ENCODE results near the gene KCNMA1. TPM values are rescaled to one million over a fixed set of nuclear protein-coding genes. Genes with fewer than 3 reads are reported as not detected.

Gene KCNMA1
- polyA plus RNA-seq, 1 of the 3 experiments (the other 2 are of a cell fraction): 107 TPM

- TF ChIP-seq SIN3A (IDR thresholded peaks at IDR 0.05; ENCODE audit: borderline replicate concordance, low read depth, low read length) (no peak), MXI1 (IDR thresholded peaks at IDR 0.05; ENCODE audit: low read depth, low read length) (no peak)
Measured at GRCh38 chr10:77299320-77299719, 338.3 kb downstream of the KCNMA1 start (continued).

- Histone ChIP-seq H3K4me3 (ENCODE audit: low read depth in 2 of 2, low read length in 1 of 2) (no peak overlapping the region), H3F3A (replicated peaks; ENCODE audit: insufficient read depth) (peaks cover 21% of the 10 kb centered on the region), H3K27me3 (ENCODE audit: insufficient read depth) (no peaks in the 10 kb centered on the region), H3K79me2 (ENCODE audit: insufficient read depth) (peaks cover 3% of the 10 kb centered on the region; the same call in 1 of the 2 replicates), H3K27ac (ENCODE audit: low read depth in 2 of 2, low read length in 1 of 2) (0 out of 4 replicates have a peak overlapping the region, but pooled peaks of 1 of the 2 experiments have one; percentile 4), H2AFZ (ENCODE audit: low read depth) (no peak overlapping the region), H3K36me3 (replicated peaks in 1 of 2; ENCODE audit: control insufficient read depth in 1 of 2, insufficient read depth in 2 of 2, low read length in 1 of 2) (no peaks in the 10 kb centered on the region), H3K9ac (no peak overlapping the region), H4K20me1 (ENCODE audit: insufficient read depth) (no peaks in the 10 kb centered on the region), H3K4me2 (no peak overlapping the region), H3K9me3 (no peaks in the 10 kb centered on the region), H3K4me1 (ENCODE audit: control insufficient read depth in 1 of 2, insufficient read depth in 2 of 2, low read depth in 1 of 2, low read length in 1 of 2) (peaks cover 0 to 39% of the 10 kb centered on the region in 2 experiments), H3K9me2 (no peaks in the 10 kb centered on the region)
- ChIA-PET POLR2A (no interaction called here), CTCF (interaction anchor here (0.6 to 1.8 kb wide), 7 partner anchors 8 to 1398 kb away, joined by 3 to 5 read pairs (median 3); no protein-coding TSS in a partner anchor)
- no peak for DNase-seq
- WGBS (ENCODE audit: low lambda C conversion rate): 74% methylated on average over 5 of the region's 5 CpGs
- TF ChIP-seq TCF12 (IDR thresholded peaks at IDR 0.05) (no peak), NFIC (IDR thresholded peaks at IDR 0.05; ENCODE audit: borderline replicate concordance) (no peak), MAX (IDR thresholded peaks at IDR 0.05; ENCODE audit: low read depth) (no peak), POLR2AphosphoS5 (IDR thresholded peaks at IDR 0.05; ENCODE audit: low read depth, low read length) (no peak), USF1 (IDR thresholded peaks at IDR 0.05; ENCODE audit: borderline replicate concordance, low read depth) (no peak), RFX5 (IDR thresholded peaks at IDR 0.05; ENCODE audit: low read length) (no peak), CTCF (IDR thresholded peaks at IDR 0.05) (no peak), IRF3 (IDR thresholded peaks at IDR 0.05; ENCODE audit: low read depth, low read length) (no peak), GATA2 (CRISPR knock-in tag; IDR thresholded peaks at IDR 0.05) (no peak), USF2 (IDR thresholded peaks at IDR 0.05; ENCODE audit: borderline replicate concordance, low read depth, low read length) (no peak), RXRA (IDR thresholded peaks at IDR 0.05; ENCODE audit: borderline replicate concordance, low read depth) (no peak), FOSL2 (IDR thresholded peaks at IDR 0.05; ENCODE audit: borderline replicate concordance, low read depth) (peak; percentile 64; the same call in 1 of the 2 replicates), ZBTB33 (IDR thresholded peaks at IDR 0.05; ENCODE audit: borderline replicate concordance, low read depth) (no peak), REST (IDR thresholded peaks at IDR 0.05; ENCODE audit: low read depth, low read length) (peak; percentile 92), YY1 (IDR thresholded peaks at IDR 0.05; ENCODE audit: low read depth) (no peak), SMC3 (IDR thresholded peaks at IDR 0.05; ENCODE audit: low read depth, low read length) (no peak), RAD21 (IDR thresholded peaks at IDR 0.05; ENCODE audit: low read length) (no peak), ELF1 (IDR thresholded peaks at IDR 0.05) (no peak), JUND (IDR thresholded peaks at IDR 0.05) (peak; percentile 47)
Measured at GRCh38 chr10:77297393-77297739, 340.2 kb downstream of the KCNMA1 start.

Data from SK-N-SH (cell line).